Mucosa of stomach (tissue), 1 donor: ENCODE data around the gene RAB1A.
"Not testable (repeated sequence)": the region's sequence is repeated elsewhere in the genome, so short reads cannot be mapped to it uniquely, and the experiment has no call there.

Source experiments
- H3K27me3 ChIP-seq: one replicate; pipeline ENCODE4 v1.7.0; 2013; ENCODE audit warnings: mild to moderate bottlenecking, low read length; ENCODE audit not compliant: control insufficient read depth, insufficient read depth
- H3K36me3 ChIP-seq: one replicate; pipeline ENCODE4 v1.7.0; 2013; ENCODE audit warnings: low read length; ENCODE audit not compliant: control insufficient read depth, insufficient read depth
- H3K4me1 ChIP-seq: one replicate; pipeline ENCODE4 v1.7.0; 2013; ENCODE audit warnings: mild to moderate bottlenecking, low read length; ENCODE audit not compliant: control insufficient read depth, insufficient read depth
- H3K4me3 ChIP-seq: one replicate; pipeline ENCODE4 v1.7.0; 2013; ENCODE audit warnings: low read length
- H3K9ac ChIP-seq: one replicate; pipeline ENCODE4 v1.7.0; 2013; ENCODE audit warnings: mild to moderate bottlenecking, low read length, moderate library complexity
- H3K9me3 ChIP-seq: one replicate; pipeline ENCODE4 v1.7.0; 2013; ENCODE audit warnings: mild to moderate bottlenecking, low read length, moderate library complexity; ENCODE audit not compliant: control insufficient read depth
- donor health status: Pancreatic carcinoma.

The RAB1A gene

GRCh38 chr2:65130664-65131175 is 814 bp upstream of the RAB1A start:
- H3K27me3 ChIP-seq, result no peaks in the 10 kb centered on the region
- H3K4me1 ChIP-seq, result peaks cover 19% of the 10 kb centered on the region

DNA sequence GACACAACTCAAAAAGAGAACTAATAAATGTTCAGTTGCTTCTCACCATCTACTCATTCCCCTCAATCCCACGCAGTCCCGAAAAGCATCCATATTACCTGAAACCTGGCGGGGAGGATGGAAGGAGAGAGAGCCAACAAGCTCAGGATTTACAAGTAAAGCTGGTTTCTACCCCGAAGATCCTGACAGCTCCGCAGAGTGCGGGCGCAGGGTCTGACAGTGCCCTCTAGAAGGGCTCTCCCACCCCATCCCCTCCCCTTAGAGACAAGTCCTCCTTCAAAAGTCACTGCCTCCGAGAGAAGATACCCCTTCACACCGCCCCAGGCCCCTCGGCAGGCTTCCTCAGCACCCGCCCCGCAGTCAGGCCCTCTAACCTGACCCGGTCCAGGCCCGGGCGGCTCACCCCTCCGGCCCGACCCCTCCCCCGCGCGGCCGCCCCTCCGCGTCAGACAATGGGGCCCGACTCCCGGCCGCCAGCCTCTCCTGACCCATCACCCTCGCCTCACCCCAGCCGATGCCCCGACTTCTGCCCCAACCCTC is 550 bp downstream of the RAB1A start:
- Histone ChIP-seq H3K9me3 (no peaks in the 10 kb centered on the region), H3K36me3 (no peaks in the 10 kb centered on the region), H3K27me3 (no peaks in the 10 kb centered on the region), H3K9ac (peak overlapping the region; percentile 100), H3K4me1 (peaks cover 24% of the 10 kb centered on the region), H3K4me3 (peak overlapping the region; percentile 99)

More at GRCh38 chr2:65130664-65131175, 814 bp upstream of the RAB1A start:
- Histone ChIP-seq H3K36me3 (no peaks in the 10 kb centered on the region), H3K4me3 (peak overlapping the region; percentile 83), H3K9me3 (no peaks in the 10 kb centered on the region), H3K9ac (peak overlapping the region; percentile 89)

DNA sequence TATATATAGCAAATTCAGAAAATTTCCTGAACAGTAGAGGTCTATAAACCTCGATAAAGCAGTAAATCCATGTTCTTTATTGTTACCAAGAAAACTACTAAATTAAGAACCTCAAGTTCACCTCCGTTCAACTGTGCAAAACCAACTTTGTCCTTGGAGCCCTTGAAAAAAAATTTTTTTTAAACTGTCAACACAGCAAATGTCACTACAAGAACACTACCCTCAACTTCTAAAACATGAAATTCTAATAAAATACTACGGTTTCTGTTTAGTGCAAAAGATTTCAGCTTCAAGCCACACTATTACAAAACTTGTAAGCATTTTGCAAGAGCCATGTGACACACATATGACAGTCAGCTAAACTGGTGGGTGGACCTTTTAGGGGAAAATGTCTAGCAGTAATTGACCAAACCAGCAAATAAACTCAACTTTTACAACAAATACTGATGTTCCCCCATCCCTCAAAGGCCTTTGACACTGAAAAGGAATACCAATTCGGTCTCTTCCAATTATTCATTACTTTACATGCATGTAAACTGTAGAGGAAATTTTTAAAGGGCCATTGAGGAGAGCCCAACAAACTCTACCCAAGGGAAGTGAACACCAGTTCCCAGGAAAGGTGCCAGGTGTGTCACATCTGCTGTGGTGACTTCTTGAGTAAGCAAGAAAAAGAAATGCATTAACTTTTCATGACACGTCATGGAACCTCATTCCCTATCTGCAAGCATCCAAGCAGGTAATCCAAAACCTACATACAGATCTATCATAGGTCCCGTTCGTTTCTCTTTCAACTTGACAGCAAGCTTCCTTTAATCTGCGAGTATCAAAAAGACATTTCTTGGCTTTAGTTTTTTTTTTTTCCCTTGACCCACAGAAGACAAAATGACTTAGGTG is 1.4 kb downstream of the RAB1A start:
- no peaks in the 10 kb centered on the region for H3K27me3 ChIP-seq
- no peaks in the 10 kb centered on the region for H3K9me3 ChIP-seq
- H3K4me1 ChIP-seq, result peaks cover 24% of the 10 kb centered on the region
- H3K9ac ChIP-seq, result peak overlapping the region; percentile 100
- H3K4me3 ChIP-seq, result peak overlapping the region; percentile 99
- H3K36me3 ChIP-seq, result no peaks in the 10 kb centered on the region

DNA sequence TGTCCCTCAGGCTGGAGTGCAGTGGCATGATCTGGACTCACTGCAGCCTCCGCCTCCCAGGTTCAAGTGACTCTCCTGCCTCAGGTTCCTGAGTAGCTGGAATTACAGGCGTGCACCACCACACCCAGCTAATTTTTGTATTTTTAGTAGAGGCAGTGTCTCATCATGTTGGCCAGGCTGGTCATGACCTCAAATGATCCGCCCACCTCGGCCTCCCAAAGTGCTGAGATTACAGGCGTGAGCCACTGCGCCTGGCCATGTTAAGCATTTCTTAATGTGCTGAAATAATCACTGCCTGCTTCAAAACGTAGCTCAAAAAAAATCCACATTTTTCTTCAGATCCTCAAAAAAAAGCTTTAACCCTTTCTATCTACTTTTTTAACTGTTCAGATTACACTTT is 4.4 kb downstream of the RAB1A start:
- H3K36me3 ChIP-seq, H3K9me3 ChIP-seq, H3K27me3 ChIP-seq, H3K4me3 ChIP-seq, H3K9ac ChIP-seq: not testable (repeated sequence)
- H3K4me1 ChIP-seq, result peaks cover 22% of the 10 kb centered on the region

GRCh38 chr2:65122313-65122712 is 7.6 kb downstream of the RAB1A start:
- no peaks in the 10 kb centered on the region for H3K9me3 ChIP-seq
- H3K9ac ChIP-seq, result no peak overlapping the region
- peaks cover 24% of the 10 kb centered on the region for H3K4me1 ChIP-seq
- H3K27me3 ChIP-seq, result no peaks in the 10 kb centered on the region
- no peak overlapping the region for H3K4me3 ChIP-seq
- no peaks in the 10 kb centered on the region for H3K36me3 ChIP-seq

DNA sequence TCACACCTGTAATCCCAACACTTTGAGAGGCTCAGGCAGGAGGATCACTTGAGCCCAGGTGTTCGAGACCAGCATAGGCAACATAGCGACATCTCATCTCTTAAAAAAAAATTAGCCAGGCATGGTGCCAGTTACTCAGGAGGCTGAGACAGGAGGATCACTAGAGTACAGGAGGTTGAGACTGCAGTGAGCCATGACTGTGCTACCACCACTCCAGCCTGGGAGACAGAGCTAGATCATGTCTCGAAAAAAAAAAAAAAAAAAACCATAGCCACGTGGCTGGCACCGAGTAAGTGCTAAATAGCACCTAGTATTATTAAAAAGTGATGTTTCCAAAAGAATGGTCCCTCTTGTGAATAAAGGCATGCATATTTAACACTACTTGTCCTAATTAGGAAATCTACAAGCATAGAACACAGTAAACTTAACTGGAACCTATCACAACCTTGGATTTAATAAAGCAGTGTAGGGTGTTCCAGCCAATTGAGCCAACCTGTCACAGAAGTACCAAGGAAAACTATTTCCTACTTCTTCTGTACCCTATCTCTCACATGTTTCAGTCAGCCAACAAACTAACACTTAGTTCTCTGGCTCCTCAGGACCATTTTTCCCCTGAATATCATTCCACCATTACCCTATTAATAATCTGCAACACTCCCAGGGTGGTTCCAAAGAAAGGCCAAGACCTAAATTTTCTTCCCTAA is 8.8 kb downstream of the RAB1A start:
- no peaks in the 10 kb centered on the region for H3K9me3 ChIP-seq
- H3K9ac ChIP-seq, result no peak overlapping the region
- H3K4me3 ChIP-seq, result no peak overlapping the region
- H3K27me3 ChIP-seq, result no peaks in the 10 kb centered on the region
- no peaks in the 10 kb centered on the region for H3K36me3 ChIP-seq
- H3K4me1 ChIP-seq, result peaks cover 17% of the 10 kb centered on the region

DNA sequence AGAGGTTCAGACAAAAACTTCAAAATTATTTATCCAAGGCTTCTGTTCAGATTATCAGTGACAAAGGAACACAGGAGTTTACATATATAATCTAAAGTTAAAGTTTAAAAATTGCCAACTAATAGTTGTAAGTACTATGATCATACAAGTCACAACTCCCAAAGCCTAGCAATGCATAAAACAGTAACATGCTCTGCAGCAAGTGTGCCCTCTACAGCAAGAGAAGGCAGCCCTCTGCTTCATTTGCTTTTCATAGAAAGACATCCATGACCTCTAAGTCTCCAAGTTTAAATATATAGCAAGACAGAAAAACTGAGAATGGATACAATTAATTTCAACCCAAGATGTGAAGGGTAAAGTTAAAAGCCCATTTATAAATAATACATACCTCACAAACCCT is 13.3 kb downstream of the RAB1A start:
- Histone ChIP-seq H3K4me3 (no peak overlapping the region), H3K27me3 (no peaks in the 10 kb centered on the region), H3K9me3 (no peaks in the 10 kb centered on the region), H3K9ac (no peak overlapping the region), H3K4me1 (peaks cover 9% of the 10 kb centered on the region), H3K36me3 (no peaks in the 10 kb centered on the region)

- Histone ChIP-seq H3K4me1 (peaks cover 17% of the 10 kb centered on the region), H3K27me3 (no peaks in the 10 kb centered on the region), H3K36me3 (no peaks in the 10 kb centered on the region), H3K4me3 (no peak overlapping the region), H3K9me3 (no peaks in the 10 kb centered on the region), H3K9ac (no peak overlapping the region)
Observed at GRCh38 chr2:65114921-65115320, 15.0 kb downstream of the RAB1A start.

GRCh38 chr2:65113816-65114215 is 16.1 kb downstream of the RAB1A start:
- Histone ChIP-seq H3K27me3 (no peaks in the 10 kb centered on the region), H3K4me1 (peaks cover 22% of the 10 kb centered on the region)

GRCh38 chr2:65113229-65113628 is 16.7 kb downstream of the RAB1A start:
- Histone ChIP-seq H3K9me3 (no peaks in the 10 kb centered on the region), H3K4me3 (no peak overlapping the region), H3K36me3 (no peaks in the 10 kb centered on the region), H3K9ac (no peak overlapping the region), H3K27me3 (no peaks in the 10 kb centered on the region), H3K4me1 (peaks cover 23% of the 10 kb centered on the region)

More at GRCh38 chr2:65113816-65114215, 16.1 kb downstream of the RAB1A start:
- no peak overlapping the region for H3K9ac ChIP-seq
- no peak overlapping the region for H3K4me3 ChIP-seq
- H3K9me3 ChIP-seq, result no peaks in the 10 kb centered on the region
- no peaks in the 10 kb centered on the region for H3K36me3 ChIP-seq

DNA sequence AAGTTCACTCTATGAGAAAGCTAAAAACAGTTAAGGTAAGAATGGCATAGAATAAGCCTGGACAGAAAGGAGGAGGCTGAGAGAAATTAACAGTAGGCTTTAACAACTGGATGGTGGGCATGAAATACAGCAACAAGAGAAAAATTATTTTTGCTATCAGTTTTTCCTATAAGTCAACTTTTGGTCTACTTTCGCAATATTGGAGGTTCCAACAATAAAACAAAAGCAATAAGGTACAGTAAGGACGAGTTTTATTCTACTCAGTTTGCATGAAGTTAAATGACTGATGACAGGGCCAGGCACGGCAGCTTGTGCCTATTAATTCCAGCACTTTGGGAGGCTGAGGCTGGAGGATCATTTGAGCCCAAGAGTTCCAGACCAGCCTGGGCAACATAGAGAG is 17.3 kb downstream of the RAB1A start:
- Histone ChIP-seq H3K4me1 (peaks cover 23% of the 10 kb centered on the region), H3K4me3 (no peak overlapping the region)

GRCh38 chr2:65108780-65109179 is 21.1 kb downstream of the RAB1A start:
- Histone ChIP-seq H3K27me3 (no peaks in the 10 kb centered on the region), H3K4me3 (no peak overlapping the region), H3K4me1 (peaks cover 23% of the 10 kb centered on the region)

More for the DNA sequence above, 17.3 kb downstream of the RAB1A start:
- no peaks in the 10 kb centered on the region for H3K36me3 ChIP-seq
- no peaks in the 10 kb centered on the region for H3K9me3 ChIP-seq
- H3K27me3 ChIP-seq, result no peaks in the 10 kb centered on the region
- H3K9ac ChIP-seq, result no peak overlapping the region

More at GRCh38 chr2:65108780-65109179, 21.1 kb downstream of the RAB1A start:
- Histone ChIP-seq H3K36me3 (no peaks in the 10 kb centered on the region), H3K9me3 (no peaks in the 10 kb centered on the region), H3K9ac (no peak overlapping the region)
